Raji (cell line): ENCODE results near the gene VANGL1.

Source experiments
- POLR2A ChIP-seq: IDR thresholded peaks from 2 replicates; pipeline ENCODE4 v1.6.1; 2011; ENCODE audit warnings: low read depth, low read length, control low read depth; ENCODE audit not compliant: insufficient read depth

Gene VANGL1

GRCh38 chr1:115671176-115671934 is 29.6 kb downstream of the VANGL1 start:
- no peak for TF ChIP-seq POLR2A

DNA sequence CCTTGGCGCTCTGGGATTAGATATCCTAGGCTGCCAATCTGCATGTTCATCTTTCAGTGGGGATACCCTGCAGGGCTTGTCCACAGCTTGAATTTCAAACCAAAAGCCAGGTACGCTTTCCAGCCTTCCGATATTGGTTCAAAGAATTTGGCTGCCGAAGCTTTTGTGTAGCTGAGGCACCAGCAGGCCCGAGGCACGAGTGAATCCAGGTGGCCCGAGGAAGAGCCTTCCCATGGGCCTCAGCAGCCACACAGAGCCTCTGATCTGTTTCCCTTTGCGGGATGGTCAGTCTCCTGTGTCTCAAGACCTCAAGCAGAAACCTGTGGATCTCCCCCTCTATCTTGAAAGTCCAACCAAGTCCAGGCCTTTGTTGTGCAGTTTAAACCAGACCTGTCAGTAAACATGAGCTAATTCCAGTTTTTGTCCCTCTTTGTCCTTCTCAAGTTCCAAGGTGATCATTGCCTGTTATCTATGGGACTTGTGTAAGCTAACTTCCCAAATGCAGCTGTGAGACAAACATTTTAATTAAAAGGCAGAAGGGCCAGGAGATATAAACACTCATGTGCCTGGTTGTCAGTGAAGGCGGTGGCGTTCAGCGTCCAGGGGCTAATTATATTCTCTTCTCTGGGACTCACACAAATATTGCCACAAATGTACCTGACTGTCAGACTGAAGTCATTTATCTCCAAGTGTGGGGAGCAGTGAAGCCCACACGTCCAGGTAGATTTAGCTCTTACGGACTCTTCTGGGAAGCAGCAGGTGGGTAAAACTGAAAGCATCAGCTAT is 30.6 kb downstream of the VANGL1 start:
- no peak for TF ChIP-seq POLR2A

DNA sequence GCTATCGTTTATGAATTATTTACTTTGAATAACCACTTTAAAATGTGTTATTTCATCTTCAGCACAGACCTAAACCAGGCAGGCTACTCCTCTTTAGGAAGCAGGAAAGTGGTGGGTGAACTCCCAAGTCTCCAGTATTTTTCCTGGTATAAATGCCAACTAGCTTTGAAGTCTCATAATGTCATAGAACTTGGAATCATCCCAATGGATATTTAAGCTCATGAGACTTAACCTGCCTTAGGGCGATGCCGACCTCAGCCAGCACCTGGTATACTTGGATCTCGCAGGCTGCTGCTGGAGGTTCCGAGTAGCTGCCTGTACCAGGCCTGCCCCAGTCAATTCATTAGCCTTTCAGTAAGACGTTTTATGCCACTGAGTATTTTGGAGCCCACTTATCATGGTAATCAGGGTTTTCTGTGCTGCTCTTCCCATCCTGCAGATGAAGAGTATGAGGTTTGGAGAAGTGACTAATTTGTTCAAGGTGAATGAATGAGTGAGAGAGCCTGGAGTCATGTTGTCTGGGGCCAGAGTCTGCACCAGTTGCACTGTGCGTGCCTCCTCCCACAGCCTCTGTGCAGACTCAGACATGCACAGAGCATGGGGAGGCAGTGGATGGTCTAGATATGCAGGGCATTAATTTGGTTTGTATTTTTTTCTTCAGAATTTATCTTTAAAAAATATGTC is 34.9 kb downstream of the VANGL1 start:
- TF ChIP-seq POLR2A, result no peak

DNA sequence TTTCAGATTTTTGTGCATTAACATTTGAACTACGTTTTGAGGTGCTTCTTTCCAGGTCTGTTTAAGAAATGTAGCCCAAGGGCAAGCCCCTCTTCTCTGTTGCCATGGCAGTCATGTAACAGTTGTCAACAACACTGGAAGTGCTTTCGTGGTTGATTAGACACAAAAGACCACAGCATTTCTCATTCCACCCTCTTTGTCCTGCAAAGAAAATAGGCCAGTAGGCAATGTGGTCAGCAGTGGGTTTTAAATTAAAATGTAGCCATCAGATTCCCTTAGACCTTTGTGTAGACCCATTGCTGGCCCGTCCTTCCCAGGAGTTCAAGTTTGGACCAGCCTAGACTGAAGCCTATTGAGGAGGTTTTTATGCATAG is 35.4 kb downstream of the VANGL1 start:
- TF ChIP-seq POLR2A, result no peak

GRCh38 chr1:115677565-115677964 is 35.8 kb downstream of the VANGL1 start:
- no peak for TF ChIP-seq POLR2A

DNA sequence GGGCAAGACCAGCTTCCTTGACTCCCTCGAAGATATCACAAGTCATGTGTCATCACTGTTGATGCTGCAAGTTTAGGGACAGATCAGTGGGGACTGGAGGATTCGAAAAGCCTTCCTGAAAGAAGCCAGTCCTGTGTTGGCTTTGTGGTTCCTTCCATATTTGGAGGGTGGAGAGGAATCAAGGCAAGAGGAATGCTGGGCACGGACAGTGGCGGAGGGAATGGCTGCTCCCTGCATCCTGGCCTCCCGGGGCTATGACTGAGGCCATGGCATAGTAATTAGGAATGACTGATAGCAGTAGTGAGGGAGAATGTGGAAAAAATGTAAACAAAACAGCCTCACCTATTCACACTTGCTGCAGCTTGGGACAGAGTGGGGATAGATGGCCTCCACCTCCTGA is 36.4 kb downstream of the VANGL1 start:
- no peak for TF ChIP-seq POLR2A

DNA sequence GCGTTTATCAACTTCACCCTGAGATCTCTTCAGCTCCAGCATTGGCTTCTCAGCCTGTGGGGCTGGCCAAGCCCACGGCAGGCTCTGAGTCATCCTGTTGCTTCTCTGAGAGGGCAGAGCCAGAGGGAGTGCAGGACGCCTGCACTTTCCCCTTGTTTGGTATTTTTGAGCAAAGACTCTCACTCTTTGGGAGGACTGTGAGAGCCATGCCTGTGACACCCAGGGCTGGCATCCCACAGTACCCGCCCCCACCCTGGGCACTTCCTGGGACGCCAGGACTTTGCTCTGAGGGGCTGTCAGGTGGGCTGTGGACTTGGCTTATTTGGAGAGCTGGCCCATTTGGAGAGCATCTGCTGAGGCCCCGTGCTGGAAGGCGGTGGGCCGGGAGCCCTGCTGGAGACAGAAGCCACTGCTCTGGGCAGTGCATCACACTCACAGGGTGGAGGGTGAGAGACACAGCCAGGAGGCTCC is 37.4 kb downstream of the VANGL1 start:
- no peak for TF ChIP-seq POLR2A

DNA sequence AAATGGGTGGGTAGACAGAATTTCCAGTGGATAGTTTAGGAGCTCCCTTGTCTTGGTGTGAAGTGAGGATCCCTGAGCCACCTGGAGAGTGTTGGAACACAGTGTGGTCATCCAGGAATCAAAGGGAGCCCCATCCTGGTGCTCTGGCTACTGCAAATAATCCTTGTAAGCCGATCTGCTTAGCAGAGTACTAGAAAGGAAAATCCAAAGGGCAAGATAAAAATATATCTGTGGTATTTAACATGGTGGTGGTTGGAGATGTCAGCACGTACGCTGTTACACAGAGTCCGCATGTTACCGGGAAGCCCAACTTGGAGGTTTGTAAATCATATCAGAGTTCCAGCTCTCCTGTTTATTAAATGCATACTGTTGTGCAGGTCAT is 39.0 kb downstream of the VANGL1 start:
- no peak for TF ChIP-seq POLR2A

GRCh38 chr1:115682792-115683191 is 41.0 kb downstream of the VANGL1 start:
- TF ChIP-seq POLR2A, result no peak

DNA sequence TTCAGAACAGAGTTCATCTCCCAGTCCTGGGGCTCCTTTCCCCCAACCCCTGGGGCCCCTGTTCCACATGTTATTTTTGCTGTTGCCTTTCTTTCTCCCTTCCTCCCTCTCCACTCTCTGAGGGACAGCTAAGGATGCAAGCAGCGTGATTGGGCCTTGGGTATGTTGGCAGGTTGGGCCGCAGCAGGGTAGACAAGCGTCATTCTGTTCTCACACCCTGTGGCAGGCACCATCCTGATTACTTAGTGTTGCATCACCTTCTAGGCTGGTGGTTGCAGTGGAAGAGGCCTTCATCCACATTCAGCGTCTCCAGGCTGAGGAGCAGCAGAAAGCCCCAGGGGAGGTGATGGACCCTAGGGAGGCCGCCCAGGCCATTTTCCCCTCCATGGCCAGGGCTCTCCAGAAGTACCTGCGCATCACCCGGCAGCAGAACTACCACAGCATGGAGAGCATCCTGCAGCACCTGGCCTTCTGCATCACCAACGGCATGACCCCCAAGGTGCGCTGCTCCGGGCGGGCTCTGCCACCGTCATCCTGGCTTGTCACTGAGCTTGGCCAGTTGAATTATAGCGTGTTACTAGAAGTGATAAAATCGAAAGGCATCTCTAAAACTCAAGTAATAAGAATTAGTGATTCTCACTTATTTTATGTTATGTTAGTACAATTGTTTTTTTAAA is 43.4 kb downstream of the VANGL1 start:
- TF ChIP-seq POLR2A, result no peak

GRCh38 chr1:115687744-115688143 is 46.0 kb downstream of the VANGL1 start:
- no peak for TF ChIP-seq POLR2A

GRCh38 chr1:115690972-115691371 is 49.2 kb downstream of the VANGL1 start:
- no peak for TF ChIP-seq POLR2A

GRCh38 chr1:115692224-115692623 is 50.5 kb downstream of the VANGL1 start:
- no peak for TF ChIP-seq POLR2A

DNA sequence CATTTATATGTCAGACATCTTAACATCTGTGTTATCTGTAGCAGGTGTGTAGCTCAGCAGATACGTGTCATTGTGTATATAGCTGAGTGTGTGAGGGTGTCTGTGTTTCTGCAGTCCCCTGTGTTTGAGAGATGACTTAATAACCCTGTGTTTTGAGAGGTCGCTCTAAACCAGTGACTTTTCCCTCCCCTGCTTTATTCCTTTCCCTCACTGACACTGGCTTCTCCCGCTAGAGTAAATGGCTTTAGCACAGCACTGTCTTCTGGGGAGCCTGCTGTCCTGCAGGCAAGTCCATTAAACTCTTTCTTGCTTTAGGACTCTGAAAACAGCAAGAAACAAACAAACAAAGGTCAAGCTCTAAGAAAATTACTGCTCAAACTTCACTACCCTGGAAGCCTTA is 53.0 kb downstream of the VANGL1 start:
- no peak for TF ChIP-seq POLR2A

- TF ChIP-seq POLR2A, result no peak
Observed at GRCh38 chr1:115697619-115698018, 55.8 kb downstream of the VANGL1 start.

- TF ChIP-seq POLR2A, result no peak
Observed at GRCh38 chr1:115701090-115701489, 59.3 kb downstream of the VANGL1 start.

- TF ChIP-seq POLR2A, result no peak
Observed at GRCh38 chr1:115702959-115703358, 61.2 kb downstream of the VANGL1 start.
